Effector memory CD4-positive, alpha-beta T cell (primary cell): Measurements from ENCODE around the gene TGM3.

Experiments used
- DNase-seq, 3 donors: peaks; one replicate each; pipeline ENCODE4 v3.0.0-alpha.2; 2020
- H3K27ac ChIP-seq: 2 replicates; pipeline ENCODE4 v1.7.0; 2013; ENCODE audit warnings: mild to moderate bottlenecking, low read length, moderate library complexity; ENCODE audit not compliant: insufficient read depth, poor library complexity, severe bottlenecking
- H3K27me3 ChIP-seq: replicated peaks from 2 replicates; pipeline ENCODE4 v1.7.0; 2013; ENCODE audit warnings: mild to moderate bottlenecking, low read length; ENCODE audit not compliant: insufficient read depth, control insufficient read depth, poor library complexity, severe bottlenecking
- H3K36me3 ChIP-seq: 2 replicates; pipeline ENCODE4 v1.7.0; 2013; ENCODE audit warnings: mild to moderate bottlenecking, low read length, moderate library complexity; ENCODE audit not compliant: control insufficient read depth, insufficient read depth
- H3K4me1 ChIP-seq: 2 replicates; pipeline ENCODE4 v1.7.0; 2013; ENCODE audit warnings: low read length, mild to moderate bottlenecking; ENCODE audit not compliant: control insufficient read depth, insufficient read depth, poor library complexity, severe bottlenecking
- H3K4me3 ChIP-seq: 2 replicates; pipeline ENCODE4 v1.7.0; 2013; ENCODE audit warnings: low read length, low read depth, mild to moderate bottlenecking; ENCODE audit not compliant: insufficient read depth, poor library complexity, severe bottlenecking
- H3K9me3 ChIP-seq: 2 replicates; pipeline ENCODE4 v1.7.0; 2013; ENCODE audit warnings: mild to moderate bottlenecking, low read length, moderate library complexity; ENCODE audit not compliant: control insufficient read depth

The TGM3 gene

DNA sequence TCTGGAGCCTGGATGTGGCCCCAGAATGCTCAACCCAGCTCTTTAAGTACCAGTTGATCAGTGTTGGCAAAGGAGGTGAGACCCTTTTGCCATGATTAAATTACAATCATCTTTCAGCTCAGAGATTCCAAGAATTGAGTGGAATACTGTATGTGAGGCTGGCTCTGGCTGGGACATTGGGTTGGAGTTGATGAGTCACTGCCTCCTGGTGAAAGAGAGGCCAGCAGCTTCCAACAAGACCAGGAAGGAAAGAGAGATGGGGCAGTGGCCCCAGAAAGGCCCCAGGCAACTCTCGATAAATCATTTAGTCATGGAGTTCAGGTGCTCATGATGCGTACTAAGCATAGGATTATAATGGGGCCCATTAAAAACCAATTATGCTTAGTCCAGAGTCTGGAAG, 87.0 kb downstream of the TGM3 start:
- DNase-seq = no peak
- H3K27me3 ChIP-seq = no peaks in the 10 kb centered on the region
- H3K36me3 ChIP-seq = no peaks in the 10 kb centered on the region
- H3K27ac ChIP-seq = no peak overlapping the region
- peaks cover 5% of the 10 kb centered on the region for H3K9me3 ChIP-seq
- H3K4me1 ChIP-seq = peaks cover 14% of the 10 kb centered on the region
- H3K4me3 ChIP-seq = no peak overlapping the region

DNA sequence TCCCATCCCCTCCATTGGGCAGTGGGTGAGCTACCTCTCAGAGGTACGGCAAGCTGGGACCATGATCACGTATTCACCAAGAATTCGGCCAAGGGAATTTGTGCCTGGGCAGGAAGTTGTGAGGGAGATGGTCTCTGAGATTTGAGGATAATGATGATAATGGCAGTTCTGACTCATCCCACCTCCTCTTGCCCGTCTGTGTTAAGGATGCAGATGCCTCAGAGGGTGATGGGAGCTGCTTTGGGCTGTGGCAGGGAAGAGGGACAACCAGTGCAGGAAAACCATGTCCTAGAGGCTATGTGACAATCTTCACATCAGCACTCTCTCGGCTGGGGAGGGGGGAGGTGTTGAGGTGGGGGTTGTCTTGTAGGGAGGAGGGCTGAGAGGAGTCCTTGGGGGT, 89.2 kb downstream of the TGM3 start:
- no peak for DNase-seq
- H3K9me3 ChIP-seq = peaks cover 5% of the 10 kb centered on the region
- H3K36me3 ChIP-seq = no peaks in the 10 kb centered on the region
- H3K27me3 ChIP-seq = no peaks in the 10 kb centered on the region
- H3K4me3 ChIP-seq = no peak overlapping the region
- no peaks in the 10 kb centered on the region for H3K4me1 ChIP-seq
- no peak overlapping the region for H3K27ac ChIP-seq

DNA sequence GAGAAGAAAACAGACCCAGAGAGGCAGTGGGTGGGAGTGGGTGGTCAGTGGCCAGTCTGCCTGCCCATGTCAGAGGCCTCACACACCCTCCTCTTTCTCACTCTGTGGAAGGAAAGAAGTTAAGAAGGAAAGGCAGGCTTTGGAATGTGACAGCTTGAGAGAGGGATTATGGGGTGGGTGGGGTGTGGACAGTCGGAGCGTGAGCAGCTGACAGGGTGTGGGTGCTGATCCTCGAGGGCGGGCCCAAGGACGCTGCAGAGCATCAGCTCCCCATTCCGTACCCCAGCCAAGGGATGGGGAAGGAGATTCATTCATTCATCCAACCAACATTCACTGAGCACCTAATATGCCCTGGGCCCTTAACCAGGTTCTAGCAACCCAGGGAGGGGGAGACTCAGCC, 89.7 kb downstream of the TGM3 start:
- no peak overlapping the region for H3K27ac ChIP-seq
- H3K27me3 ChIP-seq = no peaks in the 10 kb centered on the region
- no peak for DNase-seq
- H3K9me3 ChIP-seq = peaks cover 5% of the 10 kb centered on the region
- H3K36me3 ChIP-seq = no peaks in the 10 kb centered on the region
- no peaks in the 10 kb centered on the region for H3K4me1 ChIP-seq
- H3K4me3 ChIP-seq = no peak overlapping the region

DNA sequence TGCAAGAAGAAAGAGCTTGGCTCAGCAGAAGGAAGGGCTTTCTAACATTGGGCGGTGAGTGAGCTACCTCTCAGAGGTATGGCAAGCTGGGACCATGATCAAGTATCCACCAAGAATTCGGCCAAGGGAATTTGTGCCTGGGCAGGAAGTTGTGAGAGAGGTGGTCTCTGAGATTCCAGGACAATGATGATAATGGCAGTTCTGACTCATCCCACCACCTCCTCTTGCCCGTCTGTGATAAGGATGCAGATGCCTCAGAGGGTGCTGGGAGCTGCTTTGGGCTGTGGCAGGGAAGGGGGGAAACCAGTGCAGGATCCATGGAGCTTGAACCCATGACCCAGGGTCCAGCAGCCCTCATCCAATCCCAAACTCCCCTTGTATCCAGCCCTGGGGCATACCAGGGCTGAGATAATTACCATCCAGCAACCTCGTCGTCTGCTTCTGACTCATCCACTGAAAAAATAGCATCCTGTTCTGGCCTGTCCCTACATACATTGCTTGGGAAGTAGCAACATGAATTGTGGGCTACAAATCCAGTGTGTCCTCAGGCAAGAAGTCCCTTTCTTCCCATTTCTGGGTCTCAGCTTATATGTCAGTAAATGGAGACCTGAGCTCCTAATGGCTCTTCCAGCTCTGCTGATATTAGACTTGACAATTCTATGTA, 90.8 kb downstream of the TGM3 start:
- Histone ChIP-seq H3K27ac (no peak overlapping the region), H3K4me3 (no peak overlapping the region), H3K36me3 (no peaks in the 10 kb centered on the region), H3K27me3 (no peaks in the 10 kb centered on the region), H3K4me1 (no peaks in the 10 kb centered on the region), H3K9me3 (peaks cover 5% of the 10 kb centered on the region)
- DNase-seq = no peak

DNA sequence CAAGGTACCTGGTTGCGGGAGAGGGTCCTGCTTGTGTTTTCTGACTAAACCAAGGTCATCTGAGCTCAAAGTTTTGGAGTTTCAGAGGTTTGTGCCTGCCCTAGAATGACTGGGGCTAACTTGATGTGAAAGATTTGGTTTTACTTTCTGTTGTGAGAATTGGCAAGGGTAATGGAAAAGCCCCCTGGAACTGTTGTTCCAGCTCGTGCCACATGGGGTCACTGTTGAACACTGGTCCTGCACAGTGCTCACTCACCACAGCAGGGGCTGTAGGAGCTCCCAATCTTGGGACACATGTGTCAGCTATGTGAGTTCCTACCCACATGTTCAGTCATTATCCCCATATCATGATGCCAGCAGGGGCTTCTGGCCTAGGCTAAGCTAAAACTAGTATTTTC, 91.4 kb downstream of the TGM3 start:
- no peaks in the 10 kb centered on the region for H3K27me3 ChIP-seq
- H3K4me3 ChIP-seq = no peak overlapping the region
- no peak for DNase-seq
- H3K9me3 ChIP-seq = peaks cover 5% of the 10 kb centered on the region
- no peaks in the 10 kb centered on the region for H3K4me1 ChIP-seq
- H3K27ac ChIP-seq = no peak overlapping the region
- H3K36me3 ChIP-seq = no peaks in the 10 kb centered on the region

DNA sequence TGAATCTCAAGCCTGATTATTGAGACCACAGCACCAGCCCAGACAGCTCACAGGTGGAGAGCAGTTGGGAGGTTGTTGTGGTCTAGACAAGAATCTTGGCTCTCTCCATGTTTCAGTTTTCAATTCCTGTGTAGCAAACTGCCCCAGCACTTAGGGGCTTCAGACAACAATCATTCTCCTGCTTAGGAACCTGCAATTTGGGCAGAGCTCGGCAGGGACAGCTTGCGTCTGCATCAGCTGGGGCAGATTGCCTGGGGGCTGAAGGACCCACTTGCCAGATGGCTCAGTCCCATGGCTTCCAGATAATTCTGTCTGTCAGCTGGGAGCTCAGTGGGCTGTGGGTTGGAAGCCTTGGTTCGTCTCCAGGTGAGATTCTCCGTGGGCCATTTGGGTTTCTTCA, 91.8 kb downstream of the TGM3 start:
- no peaks in the 10 kb centered on the region for H3K27me3 ChIP-seq
- DNase-seq = no peak
- no peak overlapping the region for H3K27ac ChIP-seq
- H3K36me3 ChIP-seq = no peaks in the 10 kb centered on the region
- H3K4me3 ChIP-seq = no peak overlapping the region
- H3K4me1 ChIP-seq = no peaks in the 10 kb centered on the region
- peaks cover 5% of the 10 kb centered on the region for H3K9me3 ChIP-seq
